GM15510 (cell line): ENCODE measurements around the gene ITGAV.
A peak's percentile ranks its signal among the peaks of the same experiment; 100 is the strongest.

Source experiments
- POLR2A ChIP-seq: IDR thresholded peaks from 3 replicates; pipeline ENCODE4 v1.6.1; 2011; ENCODE audit warnings: borderline replicate concordance; ENCODE audit not compliant: insufficient read length; ENCODE audit errors: extremely low read depth

ITGAV gene

DNA sequence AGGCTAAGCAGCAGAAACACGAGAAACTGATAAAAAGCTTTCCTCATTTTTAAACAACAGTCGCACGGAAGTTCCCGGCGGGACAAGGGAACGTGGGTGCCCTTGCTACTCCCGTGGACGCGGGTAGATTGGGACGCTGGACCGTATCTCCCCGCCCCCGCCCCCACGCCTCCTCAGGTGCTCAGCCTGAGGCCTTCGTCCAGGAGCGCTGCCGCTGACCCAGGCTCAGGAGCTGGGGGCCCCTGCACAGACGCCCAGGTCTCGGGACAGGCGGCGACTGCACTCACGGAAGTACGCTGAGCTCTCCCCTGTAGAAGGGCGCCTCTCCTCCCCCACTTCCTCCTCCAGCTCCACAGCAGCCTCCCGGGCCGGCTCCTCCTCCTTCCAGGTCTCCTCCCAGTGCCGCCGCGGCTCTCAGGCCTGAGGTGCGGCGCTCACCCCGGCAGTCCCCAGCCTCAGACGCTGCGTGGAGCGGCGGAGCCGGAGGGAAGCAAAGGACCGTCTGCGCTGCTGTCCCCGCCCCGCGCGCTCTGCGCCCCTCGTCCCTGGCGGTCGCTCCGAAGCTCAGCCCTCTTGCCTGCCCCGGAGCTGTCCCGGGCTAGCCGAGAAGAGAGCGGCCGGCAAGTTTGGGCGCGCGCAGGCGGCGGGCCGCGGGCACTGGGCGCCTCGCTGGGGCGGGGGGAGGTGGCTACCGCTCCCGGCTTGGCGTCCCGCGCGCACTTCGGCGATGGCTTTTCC, at the start of gene ITGAV:
TSS of gene ITGAV (plus strand) at position 445 of the 738 bp plus-strand sequence. CDS start at position 728, 283 bp downstream.
- peak; percentile 88 for TF ChIP-seq POLR2A

- no peak for TF ChIP-seq POLR2A
These were observed 48.9 kb upstream of the ITGAV start for GRCh38 chr2:186540941-186541340.

DNA sequence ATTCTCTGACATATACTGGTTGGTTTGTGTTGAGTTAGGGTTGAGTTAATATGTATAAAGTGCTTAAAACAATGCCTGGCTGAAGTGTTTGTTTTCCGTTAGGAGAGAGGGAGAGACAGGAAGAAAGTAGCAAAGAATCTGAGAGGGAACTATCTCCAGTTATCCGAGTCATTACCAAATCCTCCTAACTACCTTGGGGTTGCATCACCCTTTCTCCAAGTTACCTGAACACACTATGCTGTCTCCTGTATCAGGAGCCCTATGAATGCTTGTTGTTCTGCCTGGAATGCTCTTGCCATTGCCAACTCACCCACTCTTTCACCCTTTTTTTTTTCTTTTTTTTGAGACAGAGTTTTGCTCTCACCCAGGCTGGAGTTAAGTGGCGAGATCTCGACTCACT, 47.9 kb upstream of the ITGAV start:
- TF ChIP-seq POLR2A: no peak

GRCh38 chr2:186543561-186544131, 46.2 kb upstream of the ITGAV start:
- TF ChIP-seq POLR2A: no peak

GRCh38 chr2:186544255-186544675, 45.6 kb upstream of the ITGAV start:
- no peak for TF ChIP-seq POLR2A

- no peak for TF ChIP-seq POLR2A
These were observed 43.0 kb upstream of the ITGAV start for GRCh38 chr2:186546846-186547245.

DNA sequence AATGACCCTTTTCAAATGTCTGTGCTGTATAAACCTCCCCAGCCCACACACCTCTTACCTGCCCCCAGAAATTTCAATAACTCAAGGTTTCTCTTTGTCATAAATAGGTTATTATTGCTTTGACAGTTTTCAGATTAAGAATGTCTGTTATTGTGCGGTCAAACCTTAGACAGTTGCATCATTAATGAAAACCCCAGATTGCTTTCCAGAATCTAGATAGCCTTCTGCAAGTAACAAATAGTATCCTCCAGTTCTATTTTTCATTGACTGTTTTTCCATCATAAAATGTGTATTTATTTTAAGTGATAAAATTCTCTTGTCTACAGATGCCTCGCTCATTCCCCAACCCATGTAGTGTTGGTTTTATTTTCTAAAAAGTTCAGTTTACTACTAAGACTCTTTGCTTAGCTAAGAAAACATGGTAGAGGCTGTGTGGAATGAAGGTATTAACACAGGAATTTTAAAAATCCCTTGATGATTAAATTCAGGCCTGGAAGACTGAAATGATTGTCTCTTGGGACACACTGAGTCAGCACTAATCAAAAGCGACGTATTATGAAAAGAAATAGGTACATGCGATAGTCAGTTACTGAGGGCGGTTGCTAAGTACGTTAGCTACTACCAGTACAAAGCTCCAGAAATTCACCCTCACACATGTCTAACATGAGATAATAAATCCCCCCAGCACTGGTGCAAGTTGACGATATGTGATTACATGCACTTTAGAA, 38.4 kb upstream of the ITGAV start:
- no peak for TF ChIP-seq POLR2A

DNA sequence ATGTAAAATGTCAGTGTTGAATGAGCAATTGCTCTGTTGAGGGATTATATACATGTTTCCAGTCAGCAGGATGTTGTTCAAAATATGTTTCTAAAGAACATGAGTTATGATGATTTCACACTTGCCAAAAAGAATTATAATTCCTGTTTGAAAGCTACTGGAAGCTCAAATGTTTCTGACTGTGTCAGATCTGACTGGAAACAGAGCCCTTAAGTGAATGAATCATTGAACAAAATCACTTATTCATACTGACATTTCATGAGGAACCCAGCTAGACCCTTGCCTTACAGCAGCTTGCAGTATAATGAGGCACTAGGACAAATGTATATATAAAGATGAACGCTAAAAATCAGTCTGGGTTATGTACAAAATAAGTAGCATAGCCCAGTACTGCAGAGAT, 35.4 kb upstream of the ITGAV start:
- TF ChIP-seq POLR2A: no peak

DNA sequence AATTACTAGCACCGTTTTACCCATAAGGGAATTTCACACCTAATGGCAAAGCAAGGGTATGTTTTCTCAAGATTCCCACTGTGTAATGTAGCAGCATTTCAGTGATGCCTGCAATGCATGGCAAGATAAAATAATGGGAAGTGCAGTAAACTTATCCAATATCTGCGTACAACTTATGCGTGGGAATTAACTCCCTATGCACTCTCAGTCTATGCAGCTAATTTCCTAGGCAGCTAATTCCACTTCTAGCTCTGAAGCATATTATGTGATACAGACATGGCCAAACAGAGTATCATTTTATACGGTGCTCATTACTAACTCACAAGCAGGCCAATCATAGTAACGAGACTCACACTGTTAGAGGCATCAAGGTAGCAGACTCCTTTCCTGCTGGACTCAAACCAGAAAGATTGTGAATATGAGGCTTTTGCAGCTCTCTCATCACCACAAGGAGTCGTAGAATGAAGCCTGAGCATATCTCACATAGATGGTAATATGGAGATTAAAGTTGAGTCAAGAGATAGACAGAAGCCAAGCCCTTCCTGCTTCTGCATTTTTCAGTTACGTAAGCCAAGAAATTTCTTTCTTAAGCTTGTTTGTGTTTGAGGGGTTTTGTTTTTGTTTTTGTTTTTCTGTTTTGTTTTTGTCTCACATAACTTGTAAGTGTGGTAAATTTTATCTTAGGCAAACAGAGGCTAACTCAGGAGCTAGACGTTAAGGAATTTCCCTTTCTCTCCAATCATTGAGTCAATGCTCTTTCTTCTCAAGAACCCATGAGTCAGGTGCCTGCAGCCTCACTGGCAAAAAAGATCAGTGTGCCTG, 34.8 kb upstream of the ITGAV start:
- no peak for TF ChIP-seq POLR2A

- TF ChIP-seq POLR2A: no peak
These were observed 31.2 kb upstream of the ITGAV start for GRCh38 chr2:186558512-186559276.

DNA sequence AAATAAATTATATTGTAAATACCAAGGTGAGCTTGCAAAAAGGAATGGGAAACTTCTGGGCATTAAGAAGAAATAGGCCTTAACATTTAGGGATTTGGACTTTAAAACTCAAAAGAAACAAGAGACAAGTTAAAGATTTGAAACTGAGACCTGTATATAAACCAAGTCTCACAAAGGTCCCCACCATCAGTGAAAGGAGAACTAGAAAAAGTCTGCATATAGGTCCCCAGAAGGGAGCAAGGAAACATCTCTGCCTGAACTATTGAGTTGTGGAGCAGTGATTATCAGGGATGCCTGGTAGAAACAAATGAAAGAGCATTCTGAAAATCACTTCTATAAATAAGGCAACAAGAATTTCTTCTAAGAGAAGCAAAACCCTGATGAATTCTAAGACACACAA, 30.5 kb upstream of the ITGAV start:
- no peak for TF ChIP-seq POLR2A

DNA sequence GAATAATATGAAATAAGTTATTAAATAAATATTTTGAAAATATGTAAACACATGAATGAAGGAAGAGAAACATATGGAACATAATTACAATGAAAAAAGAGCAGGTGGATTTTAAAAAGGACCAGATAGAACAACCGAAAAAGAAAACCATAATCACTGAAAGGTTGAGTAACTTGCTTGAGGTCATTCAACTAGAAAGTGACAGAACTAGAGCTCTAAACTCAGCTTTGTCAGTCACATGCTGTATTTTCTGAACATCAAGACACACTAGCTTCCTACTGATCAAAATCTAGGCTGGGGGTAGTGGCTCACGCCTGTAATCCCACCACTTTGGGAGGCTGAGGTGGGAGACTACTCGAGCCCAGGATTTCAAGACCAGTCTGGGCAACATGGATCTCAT, 30.0 kb upstream of the ITGAV start:
- no peak for TF ChIP-seq POLR2A

- no peak for TF ChIP-seq POLR2A
These were observed 29.6 kb upstream of the ITGAV start for GRCh38 chr2:186560254-186560653.
